NCI-H446 (cell line): ENCODE measurements around the gene CD40.

Experiments
- DNase-seq, 2 experiments: peaks; one replicate each; lab custom pipeline; 2025; lab: John Stamatoyannopoulos, UW

Gene CD40

GRCh38 chr20:46148313-46149208 lies 30.4 kb downstream of the CD40 start:
- no peak for DNase-seq

- DNase-seq, result no peak
These were observed 32.8 kb downstream of the CD40 start for GRCh38 chr20:46150943-46151342.

GRCh38 chr20:46151936-46152335 lies 33.8 kb downstream of the CD40 start:
- DNase-seq, result no peak

- no peak for DNase-seq
These were observed 34.9 kb downstream of the CD40 start for GRCh38 chr20:46152824-46153586.

GRCh38 chr20:46154305-46154704 lies 36.2 kb downstream of the CD40 start:
- no peak for DNase-seq

- no peak for DNase-seq
These were observed 36.7 kb downstream of the CD40 start for GRCh38 chr20:46154796-46155195.

GRCh38 chr20:46156065-46156464 lies 38.0 kb downstream of the CD40 start:
- DNase-seq, result no peak

- no peak for DNase-seq
These were observed 39.0 kb downstream of the CD40 start for GRCh38 chr20:46157076-46157592.

- no peak for DNase-seq
These were observed 39.5 kb downstream of the CD40 start for GRCh38 chr20:46157625-46158024.

GRCh38 chr20:46158476-46158987 lies 40.4 kb downstream of the CD40 start:
- DNase-seq, result no peak

GRCh38 chr20:46159101-46159897 lies 41.2 kb downstream of the CD40 start:
- no peak for DNase-seq

GRCh38 chr20:46160661-46161060 lies 42.5 kb downstream of the CD40 start:
- DNase-seq, result no peak

- no peak for DNase-seq
These were observed 43.8 kb downstream of the CD40 start for GRCh38 chr20:46161921-46162320.

- DNase-seq, result no peak
These were observed 46.1 kb downstream of the CD40 start for GRCh38 chr20:46164254-46164653.

- DNase-seq, result no peak
These were observed 49.0 kb downstream of the CD40 start for GRCh38 chr20:46167080-46167479.

GRCh38 chr20:46168438-46168837 lies 50.3 kb downstream of the CD40 start:
- DNase-seq, result no peak

- no peak for DNase-seq
These were observed 51.4 kb downstream of the CD40 start for GRCh38 chr20:46169245-46170171.

GRCh38 chr20:46171476-46171875 lies 53.4 kb downstream of the CD40 start:
- no peak for DNase-seq

- DNase-seq, result no peak
These were observed 53.8 kb downstream of the CD40 start for GRCh38 chr20:46171909-46172308.

GRCh38 chr20:46172455-46172854 lies 54.3 kb downstream of the CD40 start:
- no peak for DNase-seq
